DMS114 treated with DMSO at 0.1 percent for 48 hours (cell line): ENCODE data around the gene AGXT.

Source experiments
- DNase-seq: peaks from one replicate; lab custom pipeline; 2025; ENCODE audit not compliant: unreplicated experiment; lab: John Stamatoyannopoulos, UW

Gene AGXT

DNA sequence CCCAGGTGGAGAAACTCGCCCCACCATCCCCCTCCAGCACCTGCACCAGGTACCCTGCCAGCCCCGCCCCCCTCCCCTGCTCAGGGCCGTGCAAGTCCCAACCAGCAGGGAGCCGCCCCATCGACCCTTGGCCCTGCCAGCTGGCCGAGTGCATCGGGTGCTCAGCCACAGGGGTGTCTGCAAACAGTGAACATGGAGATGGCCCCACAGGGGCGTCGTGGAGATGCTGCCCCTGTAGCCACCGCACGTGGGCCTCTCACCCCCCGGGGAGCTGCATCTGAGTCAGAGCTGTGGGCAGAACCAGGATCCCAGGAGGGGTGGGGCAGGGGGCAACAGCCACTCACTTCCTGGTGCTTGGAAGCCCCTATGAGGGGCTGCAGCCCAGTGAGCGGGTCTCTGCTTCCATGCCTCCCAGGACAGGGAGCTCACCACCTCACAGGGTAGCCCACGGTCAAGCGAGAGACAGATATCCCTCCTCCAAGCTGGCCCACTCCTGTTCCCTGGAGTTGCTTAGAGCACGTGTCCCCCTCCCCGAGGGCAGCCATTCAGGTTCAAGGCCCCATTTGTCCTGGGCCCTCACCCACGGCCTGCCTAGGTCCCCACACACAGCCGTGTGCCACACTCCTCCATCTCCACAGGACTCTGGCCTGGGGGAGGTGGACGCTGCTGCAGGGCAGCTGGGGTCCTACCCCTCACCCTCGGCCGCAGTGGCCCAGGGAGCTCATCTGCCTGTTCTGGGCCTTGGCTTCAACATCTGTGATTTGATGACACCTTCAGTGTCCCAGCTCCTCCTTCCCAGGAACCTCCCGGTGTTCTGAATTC lies 28.5 kb downstream of the AGXT start:
- no peak for DNase-seq

DNA sequence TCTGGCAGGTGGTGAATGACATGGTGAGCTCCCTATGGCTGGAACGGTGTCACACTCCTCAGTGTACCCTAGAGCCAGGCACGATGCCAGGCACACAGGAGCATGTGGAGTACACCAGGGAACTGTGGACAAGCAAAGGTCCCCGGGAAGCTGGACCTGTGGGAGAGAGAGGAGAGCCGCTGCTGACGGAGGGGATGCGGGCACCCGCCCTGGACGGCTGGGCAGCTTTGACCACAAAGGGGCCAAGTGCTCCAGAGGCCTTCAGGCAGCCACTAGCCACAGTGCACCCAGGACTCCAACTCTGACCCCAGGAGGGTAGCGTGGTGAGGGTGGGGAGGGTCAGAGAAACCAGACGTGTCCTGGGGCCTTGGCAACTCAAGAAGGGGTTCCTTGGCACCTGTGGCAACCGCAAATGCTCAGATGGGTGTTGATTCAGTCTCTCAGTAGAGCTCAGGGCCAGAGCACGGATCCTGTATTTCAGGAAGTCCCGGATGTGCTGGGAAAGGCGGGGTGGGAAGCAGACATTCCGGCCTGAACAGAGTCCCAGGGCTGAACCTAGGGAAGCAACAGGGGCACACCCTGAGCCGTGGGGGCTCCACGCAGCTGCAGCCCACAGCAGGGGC lies 29.6 kb downstream of the AGXT start:
- DNase-seq: no peak

DNA sequence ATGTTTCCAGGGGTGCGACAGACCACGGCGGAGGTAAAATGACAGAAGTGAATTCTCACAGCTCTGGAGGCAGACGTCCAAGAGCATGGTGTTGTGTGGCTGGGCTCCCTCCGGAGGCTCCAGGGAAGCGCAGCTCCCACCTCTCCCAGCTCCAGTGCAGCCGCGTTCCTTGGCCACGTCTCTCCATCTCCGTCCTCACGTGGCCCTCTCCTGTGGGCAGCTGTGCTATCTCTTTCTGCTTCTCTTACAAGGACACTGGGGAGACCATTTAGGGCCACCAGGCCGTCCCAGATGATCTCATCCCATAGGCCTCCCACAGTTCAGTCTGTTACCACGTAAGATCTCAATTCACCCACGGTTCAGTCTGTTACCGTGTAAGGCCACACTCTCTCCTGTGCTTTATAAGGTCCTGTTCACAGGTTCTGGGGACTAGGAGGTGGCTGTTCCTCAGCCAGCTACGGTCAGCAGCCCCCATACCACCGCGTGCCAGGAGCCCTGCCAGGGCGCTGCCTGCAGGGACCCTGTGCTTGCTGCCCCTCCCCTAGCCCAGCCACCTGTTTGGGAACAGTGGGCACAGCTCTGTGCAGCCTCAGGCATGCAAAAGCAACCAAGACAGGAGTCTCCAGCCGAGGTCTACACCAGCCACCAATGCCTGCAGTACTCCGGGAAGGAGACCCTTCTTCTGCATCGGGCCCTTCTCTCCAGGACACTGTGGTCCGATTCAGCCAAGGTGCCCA lies 30.3 kb downstream of the AGXT start:
- no peak for DNase-seq

DNA sequence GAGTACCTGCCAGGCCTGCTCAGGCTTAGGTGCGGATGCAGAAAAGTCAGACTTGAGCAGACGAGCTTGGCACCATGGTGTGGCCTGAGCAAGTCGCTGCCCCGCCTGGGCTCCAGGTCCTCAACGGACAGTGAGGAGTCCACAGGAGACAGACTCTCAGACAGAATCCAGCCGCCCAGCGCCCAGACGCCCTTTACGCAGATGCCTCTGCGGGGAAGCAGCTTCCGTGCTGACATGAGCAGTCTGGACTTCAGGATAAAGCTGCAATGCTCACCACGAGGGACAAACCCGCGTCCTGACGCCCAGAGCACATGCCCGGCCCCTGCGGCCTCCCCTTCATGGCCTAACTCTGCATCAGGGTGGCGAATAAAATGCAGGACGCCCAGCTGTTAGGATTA lies 30.8 kb downstream of the AGXT start:
- DNase-seq: no peak

DNA sequence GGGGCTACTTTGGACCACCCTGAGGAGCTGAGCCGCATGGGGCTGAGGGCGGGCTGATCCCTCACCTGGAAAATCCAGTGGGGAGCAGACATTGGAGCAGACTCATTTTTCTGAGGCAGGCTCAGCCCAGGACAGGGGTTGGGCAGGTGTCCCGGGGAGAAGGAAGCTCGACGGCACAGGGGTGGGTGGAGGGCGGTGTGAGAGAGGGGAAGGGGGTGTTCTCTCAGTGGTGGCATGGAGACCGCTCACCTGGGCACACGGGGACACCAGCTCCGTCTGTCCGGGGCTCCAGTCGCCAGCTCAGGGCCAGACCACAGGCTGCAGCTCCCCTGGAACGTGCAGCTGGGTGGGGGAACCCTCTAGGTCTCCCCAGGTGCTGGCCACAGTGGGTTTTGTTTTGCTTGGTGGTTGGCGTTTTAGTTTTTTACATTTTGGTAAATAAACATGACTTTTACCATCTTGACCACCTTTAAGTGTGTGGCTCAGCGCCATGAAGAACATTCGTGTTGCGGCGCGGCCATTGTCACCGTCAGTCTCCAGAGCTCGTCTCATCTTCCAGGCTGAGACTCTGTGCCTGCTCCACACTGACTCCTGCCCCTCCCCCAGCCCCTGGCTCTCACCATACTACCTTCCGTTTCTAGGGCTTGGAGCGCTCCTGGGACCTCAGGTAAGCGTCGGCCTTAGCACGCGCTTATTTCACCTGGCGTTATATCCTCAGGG lies 31.7 kb downstream of the AGXT start:
- DNase-seq: no peak

DNA sequence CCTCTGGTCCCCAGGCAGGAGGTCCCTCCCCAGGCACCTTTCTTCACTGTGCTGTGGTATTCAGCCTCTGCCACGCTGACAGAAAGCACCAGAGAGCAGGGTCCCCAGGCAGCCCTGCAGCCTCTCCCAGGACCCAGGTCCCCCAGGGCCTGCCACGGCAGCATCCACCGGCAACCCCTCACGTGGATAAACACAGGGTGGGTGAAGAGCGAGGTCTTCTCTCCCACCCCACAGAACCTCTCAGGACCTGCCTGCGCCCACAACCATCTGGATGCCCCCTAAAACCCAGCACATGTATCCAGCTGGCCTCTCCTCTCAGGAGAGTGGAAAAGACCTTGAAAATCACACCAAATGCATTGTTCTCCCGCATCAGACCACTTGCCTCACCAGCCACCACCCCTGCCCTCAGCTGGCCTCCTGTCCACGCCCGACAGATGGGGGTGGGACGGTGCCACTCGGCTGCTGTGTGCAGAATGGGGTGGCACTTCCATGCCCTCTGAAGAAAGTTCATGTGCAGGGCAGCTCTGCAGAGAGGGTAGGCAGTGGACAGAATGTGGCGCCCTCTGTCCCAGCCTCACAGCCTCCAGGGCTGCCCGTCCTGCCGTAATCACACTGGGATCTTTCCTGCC lies 33.5 kb downstream of the AGXT start:
- no peak for DNase-seq

DNA sequence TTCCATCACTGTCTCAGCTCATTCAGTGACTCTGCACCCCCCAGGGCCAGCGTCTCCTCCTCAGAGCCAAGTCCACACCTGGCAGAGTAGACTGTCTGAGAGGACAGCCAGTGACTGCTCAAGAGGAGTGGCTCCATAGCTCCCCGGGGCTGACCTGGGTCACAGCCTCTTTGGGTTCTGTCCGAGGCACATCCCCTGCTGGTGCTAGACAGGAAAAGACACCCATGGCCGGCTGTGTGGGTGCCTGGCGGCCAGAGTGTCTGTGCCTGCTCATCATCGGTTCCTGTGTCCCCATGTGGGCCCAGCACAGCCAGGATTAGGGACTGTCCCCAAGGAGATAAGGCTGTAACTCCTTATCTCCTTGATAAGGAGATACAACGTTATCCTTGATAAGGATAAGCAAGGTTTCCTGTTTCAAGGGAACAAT lies 34.0 kb downstream of the AGXT start:
- DNase-seq: no peak

DNA sequence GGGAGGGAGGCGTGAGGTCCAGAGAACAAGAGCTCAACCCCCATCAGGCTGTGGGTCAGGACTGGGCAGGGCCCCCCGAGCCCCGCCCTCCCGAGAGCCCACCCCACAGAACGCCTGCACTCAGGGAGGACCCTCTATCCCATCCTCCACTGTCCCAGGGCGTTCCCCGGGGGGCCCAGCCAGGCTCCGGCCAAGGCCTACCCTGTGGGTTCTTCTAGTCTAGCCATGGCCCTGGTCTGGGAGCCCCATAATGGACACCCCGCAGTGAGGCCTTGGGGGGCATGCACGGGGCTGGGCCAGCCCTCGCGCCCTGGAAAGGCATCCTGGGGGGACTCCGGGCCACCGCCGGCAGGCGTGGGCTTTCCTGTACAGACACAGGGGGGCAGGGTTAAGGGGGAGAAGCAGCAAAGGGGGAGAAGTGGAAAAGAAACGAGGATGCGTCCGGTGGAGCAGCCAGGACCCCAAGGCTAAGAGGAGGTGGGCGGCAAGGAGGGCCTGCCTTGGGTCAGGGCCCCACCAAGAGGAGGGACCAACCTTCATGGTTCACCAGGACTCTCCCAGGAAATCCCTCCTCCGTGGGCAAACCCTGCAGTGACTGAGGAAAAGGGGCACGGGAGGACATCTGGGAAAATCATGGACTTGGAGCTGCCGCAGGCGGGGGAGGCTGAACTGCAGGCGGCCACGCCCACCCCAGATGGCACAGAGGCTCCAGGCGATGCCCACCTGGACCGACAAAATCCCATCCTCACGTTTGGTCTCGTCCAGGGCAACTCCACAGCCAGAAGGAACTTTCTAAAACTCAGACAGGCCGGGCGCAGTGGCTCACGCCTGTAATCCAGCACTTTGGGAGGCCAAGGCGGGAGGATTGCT lies 34.8 kb downstream of the AGXT start:
- no peak for DNase-seq

DNA sequence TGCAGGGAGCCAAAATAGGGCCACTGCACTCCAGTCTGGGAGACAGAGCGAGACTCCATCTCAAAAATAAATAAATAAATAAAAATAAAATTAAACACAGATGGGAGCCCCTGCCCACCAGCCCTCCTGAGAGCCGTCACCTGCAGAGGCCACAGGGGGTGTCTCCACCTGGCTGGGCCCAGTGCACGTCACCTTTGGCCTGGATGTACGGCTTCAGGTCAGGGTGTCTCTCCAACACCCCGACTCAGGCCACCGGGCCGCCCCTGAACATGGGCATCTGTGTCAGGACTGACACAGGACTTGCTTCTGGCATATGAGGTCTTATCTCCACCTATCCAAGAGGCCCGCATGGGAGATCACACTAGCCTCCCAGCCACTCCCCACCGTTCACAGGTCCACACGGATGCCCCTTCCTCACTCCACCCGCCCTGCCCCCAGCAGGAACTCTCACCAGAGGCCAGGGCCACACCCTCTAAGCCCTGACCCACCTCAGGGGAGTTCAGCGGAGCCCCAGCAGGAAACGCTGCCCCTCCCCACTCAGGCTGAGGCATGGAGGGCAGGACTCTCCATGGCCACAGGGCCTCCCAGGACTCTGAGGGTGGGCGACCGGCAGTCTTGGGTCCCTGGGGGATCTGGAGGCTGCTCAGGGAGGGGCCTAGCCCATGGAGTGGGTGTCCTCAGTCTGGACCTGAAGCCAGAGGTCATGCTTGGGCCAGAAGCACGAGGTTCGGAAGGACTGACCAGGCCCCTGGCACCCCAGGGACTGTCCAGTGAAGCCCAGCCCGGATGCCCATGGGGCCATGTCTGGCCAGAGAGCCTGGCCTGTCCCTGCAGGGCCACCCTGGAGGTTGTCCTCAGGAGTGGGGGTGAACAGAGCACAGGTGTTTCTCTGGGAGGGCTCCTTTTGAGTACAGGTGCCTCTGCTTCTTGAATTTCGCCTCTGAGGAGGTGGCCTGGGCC lies 35.9 kb downstream of the AGXT start:
- no peak for DNase-seq

DNA sequence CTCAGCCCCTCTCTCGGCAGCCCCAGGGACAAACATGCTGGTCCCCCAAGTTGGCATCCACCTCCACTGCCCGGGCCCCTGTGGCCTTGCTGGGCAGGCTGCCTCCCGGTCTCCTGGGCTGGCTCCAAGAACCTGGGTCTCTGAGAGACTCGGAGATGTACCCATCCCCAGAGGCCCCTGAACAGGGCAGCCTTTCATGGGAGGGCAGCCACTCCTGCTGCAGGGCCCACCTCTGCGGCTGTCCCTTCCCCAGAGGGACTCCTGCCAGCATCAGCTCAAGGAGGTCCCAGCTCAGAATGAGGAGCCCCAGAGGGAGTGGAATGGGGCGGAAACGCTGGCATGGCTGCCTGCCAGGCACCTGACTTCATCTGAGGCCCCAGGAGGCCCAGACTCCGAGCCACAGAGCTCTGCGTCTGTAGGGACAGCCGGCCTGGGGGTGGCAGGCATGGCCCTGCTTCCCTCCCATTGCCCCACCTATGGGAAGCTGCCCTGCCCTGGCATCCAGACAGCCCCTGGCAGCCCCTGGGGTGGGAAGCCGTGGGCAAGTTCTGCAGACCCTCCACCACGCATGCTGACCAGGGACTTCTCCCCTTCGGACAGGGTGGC lies 36.7 kb downstream of the AGXT start:
- no peak for DNase-seq

DNA sequence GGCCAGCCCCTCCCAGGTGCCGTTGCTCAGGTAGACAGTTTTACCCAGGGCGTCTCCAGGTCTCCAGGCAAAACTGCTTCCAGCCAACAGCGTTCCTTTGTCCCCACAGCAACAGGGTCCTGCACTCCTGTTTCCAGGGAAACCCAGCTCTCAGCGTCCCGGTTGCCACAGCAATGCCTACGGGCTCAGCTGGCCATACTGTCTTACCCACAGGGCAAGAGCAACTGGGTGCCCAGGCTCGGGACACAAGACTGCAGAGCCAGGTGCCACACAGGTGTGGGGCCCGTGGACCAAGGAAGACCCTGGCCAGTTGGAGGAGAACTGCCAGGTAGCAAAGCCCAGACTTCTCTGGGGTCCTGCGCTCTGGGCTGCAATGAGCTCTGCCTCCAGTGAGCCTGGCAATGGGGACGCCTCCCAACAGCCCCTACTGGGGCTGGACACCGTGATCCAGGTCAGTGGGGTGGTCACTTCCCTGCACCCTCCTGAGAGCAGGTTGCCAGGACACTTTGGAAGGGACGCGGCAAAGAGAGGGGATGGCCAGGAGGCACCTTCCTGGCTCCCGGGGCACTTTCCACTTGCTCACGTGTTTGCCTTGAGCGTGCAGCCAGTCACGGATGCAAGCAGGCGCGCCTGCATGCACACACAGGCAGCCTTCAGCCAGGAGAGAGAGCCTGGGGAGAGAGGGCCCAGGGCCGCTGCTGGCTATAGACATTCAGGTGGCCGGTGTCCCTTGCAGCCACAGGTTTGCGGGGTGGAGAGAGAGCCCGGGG lies 37.7 kb downstream of the AGXT start, which contains the start of gene CROCC2:
TSS of gene CROCC2 (plus strand) at position 196 of the 770 bp plus-strand sequence. CDS start at position 374, 178 bp downstream.
- no peak for DNase-seq

DNA sequence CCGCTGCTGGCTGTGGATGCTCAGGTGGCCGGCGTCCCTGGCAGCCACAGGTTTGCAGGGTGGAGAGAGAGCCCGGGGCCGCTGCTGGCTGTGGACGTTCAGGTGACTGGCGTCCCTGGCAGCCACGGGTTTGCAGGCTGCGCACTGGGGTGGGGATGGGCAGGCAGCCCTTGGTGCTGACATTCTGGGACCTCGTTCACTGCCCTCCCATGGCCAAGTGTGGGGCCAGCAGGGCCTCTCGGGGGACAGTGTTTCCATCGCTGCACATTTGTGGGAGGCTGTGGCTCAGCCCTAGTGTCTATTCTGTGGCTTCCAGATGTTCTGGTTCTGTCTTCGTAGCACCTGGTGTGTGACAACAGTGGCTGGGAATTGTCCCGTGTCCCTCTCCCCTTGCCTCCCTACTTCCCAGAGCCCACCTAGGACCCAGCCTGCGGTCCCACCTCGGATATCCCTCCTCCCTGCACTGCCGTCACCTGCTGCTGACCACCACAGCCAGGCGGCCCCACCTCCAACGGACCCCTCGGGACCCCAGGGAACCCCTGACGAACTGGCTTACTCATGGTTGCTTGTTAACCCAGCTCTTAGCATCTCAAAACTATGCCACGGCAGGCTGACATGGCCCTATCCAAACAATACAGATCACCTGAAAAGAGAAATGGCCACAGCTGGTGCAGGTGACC lies 38.4 kb downstream of the AGXT start:
- DNase-seq: no peak

DNA sequence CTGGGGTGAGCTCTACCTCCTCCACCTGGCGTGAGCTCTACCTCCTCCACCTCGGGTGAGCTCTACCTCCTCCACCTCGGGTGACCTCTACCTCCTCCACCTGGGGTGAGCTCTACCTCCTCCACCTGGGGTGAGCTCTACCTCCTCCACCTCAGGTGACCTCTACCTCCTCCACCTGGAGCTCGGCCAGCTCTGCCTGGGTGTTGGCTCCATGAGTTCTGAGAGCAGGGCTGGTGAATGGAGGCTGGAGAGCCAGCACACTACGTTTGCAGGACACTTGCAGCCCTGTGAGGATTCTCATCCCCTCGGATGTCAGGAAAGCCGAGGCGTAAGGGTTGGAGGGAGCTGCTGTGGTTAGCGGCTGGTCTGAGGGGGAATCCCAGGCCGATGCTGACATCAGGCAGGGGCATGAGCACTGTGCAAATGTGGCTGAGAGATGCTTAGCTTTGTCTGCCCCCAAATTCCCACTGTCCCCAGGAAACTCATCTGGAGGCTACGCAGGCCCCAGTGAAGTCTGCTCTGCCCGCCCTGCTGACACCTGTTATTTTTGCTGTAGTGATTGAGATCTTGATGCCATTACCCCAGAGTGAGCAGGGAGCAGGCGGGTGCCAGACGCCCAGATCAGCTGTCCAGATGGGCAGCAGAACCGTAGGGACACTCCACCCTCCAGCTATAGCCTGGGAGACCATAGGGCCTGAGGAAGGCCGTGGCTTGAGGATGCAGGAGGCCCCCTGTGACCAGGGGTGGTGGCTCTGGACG lies 40.8 kb downstream of the AGXT start:
- no peak for DNase-seq

DNA sequence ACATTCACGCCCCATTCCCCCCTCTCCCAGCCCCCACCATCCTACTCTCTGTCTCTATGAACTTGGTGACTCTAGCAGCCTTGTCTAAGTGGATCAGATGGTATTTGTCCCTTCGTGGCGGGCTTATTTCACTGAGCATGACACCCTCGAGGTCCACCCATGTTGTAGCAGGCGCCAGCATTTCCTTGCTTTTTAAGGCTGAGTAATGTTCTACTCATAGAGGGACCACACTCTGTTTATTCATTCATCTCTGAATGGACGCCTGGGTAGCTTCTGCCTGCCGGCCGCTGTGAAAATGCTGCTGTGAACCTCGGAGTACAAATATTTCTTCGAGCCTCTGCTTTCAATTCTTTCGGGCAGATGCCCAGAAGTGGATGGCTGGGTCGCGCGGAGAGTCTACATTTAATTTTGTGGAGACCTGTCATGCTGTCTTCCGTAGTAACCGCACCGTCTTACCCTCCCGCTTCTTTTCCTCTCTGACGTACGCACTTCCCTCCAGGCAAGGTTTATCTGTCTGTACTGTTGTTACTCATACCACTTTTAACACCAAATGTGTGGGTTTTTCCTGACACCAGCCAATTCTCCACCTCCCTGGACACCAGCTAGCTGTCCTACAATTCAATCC lies 43.1 kb downstream of the AGXT start:
- no peak for DNase-seq

DNA sequence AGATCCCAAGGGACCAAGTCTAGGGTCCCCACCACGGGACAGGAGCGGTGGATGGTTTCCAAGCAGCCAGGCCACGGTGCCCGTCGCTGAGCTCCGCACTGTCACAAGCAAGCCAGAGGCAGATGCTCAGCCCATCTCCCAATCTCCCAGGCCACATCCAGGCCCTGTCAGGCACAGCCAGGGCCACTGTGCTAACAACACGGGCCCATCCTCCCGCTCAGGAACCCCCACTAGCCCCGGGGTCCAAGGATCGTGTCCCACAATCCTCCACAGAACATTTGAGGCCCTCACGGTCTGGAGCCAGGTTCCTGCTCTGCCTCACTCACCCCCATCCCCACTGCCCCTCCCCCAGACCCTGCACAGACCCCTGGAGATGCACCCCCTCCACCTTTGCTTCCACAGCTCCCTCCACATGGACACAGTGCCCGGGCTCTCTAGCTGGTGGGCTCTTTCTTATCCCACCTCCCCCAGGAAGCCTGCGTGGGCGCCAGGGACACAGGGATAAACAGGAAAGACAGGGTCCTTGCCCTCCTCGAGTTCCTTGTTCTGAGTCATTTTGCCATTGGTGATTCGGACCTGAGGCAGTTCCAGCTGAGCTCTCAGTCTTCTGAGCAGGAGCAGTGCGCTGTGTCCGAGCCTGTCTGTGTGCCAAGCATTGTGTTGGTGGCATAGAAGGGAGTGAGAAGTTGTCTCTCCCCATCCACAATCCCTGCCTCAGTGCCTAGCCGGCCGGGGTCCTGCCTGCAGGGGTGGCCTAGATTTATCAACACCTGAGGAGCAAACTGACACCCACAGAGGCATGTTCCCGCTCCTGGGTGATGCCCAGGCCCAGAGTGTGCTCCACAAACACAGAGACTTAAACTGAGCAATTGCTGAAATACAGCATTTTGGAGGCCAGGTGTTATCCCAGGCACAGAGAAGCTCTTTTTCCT lies 44.5 kb downstream of the AGXT start:
- DNase-seq: no peak
